HG03520 (cell line): ENCODE results near the gene ARHGAP31.

Source experiments
- ATAC-seq: cut with Tn5 transposase; IDR thresholded peaks from one replicate; pipeline ENCODE4 v1.9.1; 2021; ENCODE audit warnings: mild to moderate bottlenecking, moderate library complexity; ENCODE audit not compliant: unreplicated experiment

Gene ARHGAP31

DNA sequence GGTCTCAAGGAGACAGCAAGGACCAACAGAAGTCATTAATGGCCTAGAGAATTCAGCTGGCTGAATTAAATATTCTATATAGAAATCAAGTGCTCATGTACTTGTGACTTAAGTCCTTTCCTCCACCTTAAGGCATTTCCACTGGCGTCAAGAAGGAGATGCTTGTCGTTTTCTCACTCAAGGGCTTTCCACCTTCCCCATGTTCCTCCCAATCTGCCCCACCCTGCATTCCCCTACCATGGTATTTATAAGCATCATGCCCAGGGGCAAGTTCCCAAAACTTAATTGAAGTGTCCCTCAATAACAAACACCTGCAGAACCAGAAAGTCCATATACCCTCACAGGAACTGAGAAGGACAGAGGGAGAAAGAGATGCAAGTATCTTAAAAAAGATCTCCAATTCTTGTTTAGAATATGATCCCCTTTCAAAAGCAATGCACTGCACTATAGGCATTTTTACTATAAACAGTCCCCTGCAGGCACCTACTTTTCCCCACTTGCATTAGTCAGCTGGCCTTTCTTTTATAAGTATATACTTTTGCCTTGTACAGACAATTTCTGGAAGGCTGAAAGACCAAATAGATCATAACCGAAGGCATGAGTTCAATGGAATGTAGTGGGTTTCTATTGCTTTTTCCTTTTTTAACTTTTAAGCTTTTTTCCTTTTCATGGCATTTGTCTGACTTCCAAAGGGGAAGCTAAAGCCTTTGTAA lies 139.6 kb downstream of the ARHGAP31 start:
- ATAC-seq, result no peak

DNA sequence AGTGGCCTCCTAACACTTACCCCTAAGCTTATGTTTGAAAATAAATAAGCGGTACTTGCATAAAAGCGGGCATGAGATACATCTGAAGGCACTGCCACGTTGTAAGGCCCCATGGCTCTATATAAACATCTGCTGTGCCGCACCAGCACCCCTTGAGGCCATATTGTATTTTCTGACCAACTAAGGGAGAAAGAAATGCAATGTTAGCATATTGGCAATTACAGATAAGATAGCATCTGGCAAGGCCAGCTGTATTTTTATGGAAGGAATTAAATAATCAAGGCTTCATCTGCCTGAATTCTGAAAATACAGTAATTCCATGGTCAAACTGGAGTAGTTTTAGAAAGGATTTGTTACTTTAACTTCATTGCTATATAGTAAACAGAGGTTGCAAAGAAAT lies 140.5 kb downstream of the ARHGAP31 start:
- no peak for ATAC-seq

DNA sequence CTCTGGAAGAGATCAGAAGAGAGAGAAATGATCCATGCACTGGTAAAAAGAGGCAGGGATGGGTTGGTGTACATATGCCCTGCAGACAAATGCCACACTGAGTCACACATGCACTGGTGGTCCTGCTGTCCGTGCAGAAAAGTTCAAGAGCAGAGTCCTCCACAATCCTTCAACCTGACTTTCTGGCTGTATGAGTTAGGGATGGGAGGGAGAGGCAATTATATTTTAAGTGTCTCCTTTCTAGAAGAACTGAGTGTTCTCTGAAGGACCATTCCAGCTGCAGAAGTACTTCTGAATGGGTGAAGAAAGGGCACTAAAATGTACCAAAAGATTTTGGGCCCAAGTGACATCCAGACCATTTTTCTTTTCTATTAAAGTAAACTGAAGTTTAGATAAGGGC lies 142.8 kb downstream of the ARHGAP31 start:
- ATAC-seq, result no peak

DNA sequence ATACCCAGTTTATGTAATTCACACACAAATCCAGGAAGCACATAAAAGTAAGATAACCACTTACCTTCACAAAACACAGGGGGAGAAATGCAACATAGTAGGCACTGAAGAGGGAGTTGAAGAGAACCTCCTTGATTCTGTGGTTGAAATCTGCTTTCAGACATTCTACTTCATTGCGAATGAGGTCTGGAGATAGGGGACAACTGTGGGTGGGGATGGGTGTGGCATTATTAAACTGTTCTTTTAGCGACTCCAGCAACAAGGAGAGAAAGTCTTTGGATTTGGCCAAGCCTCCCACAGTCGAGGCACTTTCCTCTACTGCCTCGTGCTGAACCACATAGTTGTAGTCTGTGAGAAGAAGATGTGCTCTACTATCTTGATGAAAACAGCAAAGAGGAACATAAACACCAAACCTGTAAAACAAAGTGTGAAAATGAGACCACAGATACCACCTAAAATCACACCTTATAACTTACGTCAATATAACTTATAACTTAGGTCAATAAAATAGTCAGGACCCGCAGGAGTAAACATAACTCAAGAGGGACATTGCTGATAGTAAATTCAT lies 143.6 kb downstream of the ARHGAP31 start:
- ATAC-seq, result no peak

DNA sequence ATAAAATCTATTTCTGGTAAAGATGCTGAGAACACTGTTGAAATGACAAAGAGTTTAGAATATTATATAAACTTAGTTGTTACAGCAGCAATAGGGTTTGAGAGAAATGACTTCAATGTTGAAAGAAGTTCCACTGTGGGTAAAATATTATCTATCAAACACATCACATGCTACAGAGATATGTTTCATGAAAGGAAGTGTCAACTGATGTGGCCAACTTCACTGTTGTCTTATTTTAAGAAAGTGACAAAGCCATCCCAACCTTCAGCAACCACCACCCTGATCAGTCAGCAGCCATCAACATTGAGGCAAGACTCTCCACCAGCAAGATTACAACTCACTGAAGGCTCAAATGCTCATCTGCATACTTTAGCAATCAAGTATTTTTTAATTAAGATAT lies 149.0 kb downstream of the ARHGAP31 start:
- no peak for ATAC-seq

DNA sequence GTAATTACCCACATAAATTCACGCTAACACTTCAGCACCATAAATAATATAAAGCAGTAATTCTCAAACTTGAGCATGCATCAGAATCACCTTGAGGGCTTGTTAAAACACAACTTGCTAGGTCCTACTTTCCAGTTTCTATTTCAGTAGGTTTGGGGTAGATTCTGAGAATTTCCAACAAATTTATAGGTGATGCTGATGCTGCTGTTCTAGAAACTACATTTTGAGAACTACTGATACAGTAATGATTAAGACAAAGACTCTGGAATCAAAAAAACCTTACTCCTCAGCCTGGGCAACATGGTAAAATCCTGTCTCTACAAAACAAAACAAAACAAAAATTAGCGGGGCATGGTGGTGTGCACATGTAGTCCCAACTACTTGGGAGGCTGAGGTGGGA lies 150.4 kb downstream of the ARHGAP31 start:
- ATAC-seq, result no peak

DNA sequence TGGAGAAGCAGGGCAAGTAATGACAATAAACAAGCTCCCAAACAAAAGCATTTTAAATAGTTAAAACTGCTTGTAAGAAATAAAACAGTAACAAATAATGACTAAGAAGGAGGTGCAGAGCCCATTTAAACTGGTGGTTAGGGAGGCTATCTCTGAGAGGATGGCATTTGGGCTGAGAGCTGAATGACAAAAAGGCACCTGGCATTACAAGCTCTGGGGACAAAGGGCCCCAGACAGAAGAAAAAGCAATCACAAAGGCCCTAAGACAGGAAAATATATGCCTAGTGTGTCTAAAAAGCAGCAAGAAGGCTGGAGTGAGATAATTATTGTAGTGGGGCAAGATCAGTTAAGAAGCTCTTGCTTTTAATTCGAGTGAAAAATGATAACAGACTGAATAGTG lies 159.6 kb downstream of the ARHGAP31 start:
- no peak for ATAC-seq

DNA sequence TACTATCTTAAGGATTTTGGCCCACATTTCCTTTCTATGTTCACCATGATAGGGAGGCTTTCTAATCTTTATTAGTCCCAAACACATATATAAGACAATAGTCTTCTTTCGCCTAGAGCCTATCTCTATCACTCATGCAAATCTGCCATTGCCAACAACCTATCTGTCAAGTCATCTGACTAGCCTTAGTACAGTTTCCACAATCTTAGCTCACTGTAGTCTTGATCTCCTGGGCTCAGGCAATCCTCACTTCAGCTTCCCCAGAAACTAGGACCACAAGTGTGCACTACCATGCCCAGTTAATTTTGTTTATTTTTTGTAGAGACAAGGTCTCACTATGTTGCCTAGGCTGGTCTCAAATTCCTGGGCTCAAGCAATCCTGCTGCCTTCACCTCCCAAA lies 162.3 kb downstream of the ARHGAP31 start:
- ATAC-seq, result no peak

DNA sequence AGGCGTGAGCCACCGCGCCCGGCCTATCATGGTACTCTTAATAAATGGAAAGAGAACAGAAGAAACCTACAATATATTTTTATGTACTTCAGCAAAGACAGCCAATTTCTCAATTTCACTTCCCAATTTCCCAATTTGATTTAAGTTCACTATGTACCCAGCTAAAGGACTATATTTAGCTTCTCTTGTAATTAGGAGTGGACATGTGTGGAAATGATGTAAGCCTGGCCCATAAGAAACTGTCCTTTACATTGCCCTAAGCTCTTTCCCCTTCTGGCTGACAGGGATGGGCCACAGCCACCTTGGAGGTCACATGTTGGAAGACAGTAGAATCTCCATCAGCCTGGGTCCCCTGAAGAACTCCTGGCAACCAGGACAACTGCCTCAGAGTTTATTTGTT lies 163.1 kb downstream of the ARHGAP31 start:
- ATAC-seq, result no peak

DNA sequence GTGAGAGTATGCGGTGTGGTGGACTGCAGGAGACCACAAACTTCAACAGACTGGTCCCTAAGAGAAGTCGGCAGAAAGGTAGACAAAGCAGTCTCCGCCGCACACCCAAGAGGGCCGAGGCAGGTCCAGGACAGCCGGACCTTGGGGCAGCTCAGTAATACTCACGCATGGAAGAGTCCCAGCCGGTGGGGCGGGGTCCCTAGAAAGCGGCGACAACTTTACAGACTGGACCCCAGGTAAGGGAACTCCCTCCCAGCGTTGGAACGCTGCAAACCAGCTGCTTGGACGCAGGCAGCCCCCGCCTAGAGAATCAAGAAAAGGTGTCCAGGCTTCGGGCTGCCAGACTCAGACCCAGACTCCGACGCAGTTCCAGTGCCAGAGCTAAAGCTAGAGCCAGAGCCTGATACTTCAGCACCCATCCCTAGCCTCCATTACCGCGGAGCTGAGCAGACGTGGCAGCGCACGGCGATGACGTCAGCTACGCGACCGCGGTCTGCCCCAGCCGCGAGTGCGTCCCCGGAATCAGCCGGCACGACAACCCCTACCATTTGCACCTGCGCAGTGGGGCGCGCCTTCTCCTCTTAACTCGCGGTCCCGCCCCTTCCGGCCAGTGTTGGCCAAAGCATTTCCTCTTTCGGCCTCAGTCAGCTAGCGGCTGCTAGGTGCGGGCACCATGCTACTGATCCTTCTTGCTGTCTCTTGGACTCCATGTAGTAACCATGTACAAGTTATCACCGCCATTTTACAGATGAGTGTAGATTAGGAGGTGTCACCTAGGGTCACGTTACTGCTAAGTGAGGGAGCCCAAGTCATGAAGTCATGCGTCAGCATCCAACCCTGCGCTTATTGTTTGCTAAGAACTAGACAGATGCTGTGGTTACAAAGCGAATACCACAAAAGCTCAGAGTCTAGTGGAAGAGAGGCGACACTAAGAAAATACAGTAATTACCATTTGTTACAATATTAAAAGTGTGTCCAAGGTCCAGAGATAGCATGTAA lies 169.3 kb downstream of the ARHGAP31 start, which contains the start of gene TMEM39A:
Gene TMEM39A (minus strand): TSS at position 445 of the 999 bp plus-strand sequence. CDS start 1,541 bp downstream, outside the sequence.
- ATAC-seq, result peak; percentile 86

DNA sequence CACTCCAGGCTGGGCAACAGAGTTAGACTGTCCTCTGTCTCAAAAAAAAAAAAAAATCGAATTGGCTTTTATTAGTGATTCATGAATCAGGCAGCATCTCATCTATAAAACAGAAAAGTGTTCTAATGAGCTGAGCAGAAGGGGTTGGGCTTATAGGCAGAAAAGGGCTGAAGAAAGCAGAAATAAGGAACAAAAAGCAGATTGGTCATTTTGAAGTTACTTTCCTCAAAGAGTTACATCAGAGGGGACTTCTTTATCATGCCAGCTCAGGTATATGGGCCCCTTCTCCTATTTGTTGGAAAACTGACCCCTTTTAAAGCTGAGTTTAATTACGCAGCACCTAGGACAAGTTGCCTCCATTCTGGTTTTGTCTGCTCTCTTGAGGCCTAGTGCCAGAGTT lies 173.9 kb downstream of the ARHGAP31 start:
- ATAC-seq, result no peak

DNA sequence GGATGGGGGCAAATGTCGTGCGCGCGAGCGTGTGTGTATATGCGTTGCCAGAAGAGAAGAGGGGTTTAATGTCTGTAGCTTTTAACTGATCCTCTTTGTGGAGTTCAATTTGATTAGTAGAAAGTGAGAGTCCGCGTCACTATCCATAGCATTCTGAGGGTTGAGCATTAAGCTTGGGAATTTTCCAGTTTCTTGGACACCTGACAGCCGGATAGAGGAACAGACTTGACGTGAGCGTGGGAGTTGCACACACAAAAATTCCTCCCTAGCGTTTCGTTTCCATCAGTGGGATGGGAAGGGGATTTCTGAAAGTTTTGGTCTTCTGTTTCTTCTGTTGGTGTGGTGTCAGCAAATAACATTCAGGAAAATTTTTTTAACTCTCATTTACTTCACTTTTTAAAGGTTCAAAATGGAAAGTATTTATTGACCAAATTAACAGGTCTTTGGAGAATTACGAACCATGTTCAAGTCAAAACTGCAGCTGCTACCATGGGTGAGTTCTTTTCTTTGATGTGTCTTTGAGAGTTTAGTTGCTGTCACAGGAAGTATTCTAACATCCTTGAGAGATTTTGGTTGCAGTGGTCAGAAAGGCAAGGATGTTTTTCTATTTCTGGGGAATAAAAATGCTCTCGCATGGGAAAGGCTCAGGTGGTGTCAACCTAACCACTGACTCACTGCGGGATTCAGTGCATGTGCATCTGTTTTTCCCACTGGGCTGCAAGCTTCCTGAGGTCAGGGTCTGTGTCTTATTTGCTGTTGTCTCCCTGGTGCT lies 175.4 kb downstream of the ARHGAP31 start:
- ATAC-seq, result no peak
